ENCODE measurements around the gene ZNF436. TPM values are rescaled to one million over a fixed set of nuclear protein-coding genes. Genes with fewer than 3 reads are reported as not detected.

ZNF436 gene
- total and polyA plus RNA-seq, 2 of the 13 experiments (the other 11 are each of a cell fraction or from before 2014, with no cell fraction given) = 4.3 to 9.9 TPM

- TF ChIP-seq ZFAT (CRISPR knock-in tag; conservative IDR thresholded peaks at IDR 0.05) = no peak
- no peak for TF ChIP-seq ZBTB1 (CRISPR knock-in tag; IDR thresholded peaks at IDR 0.05; ENCODE audit: borderline replicate concordance)
- no peak for TF ChIP-seq KDM1A (CRISPR knock-in tag; IDR thresholded peaks at IDR 0.05)
- peak; percentile 31; the same call in 1 of the 2 replicates for TF ChIP-seq TFAP4 (IDR thresholded peaks at IDR 0.05; ENCODE audit: borderline replicate concordance, low read depth)
- 0 out of 2 replicates have a peak, but pooled peaks have one; percentile 29 for TF ChIP-seq ZNF34 (CRISPR knock-in tag; IDR thresholded peaks at IDR 0.05; ENCODE audit: borderline replicate concordance)
- no peak for TF ChIP-seq ZNF660 (CRISPR knock-in tag; IDR thresholded peaks at IDR 0.05; ENCODE audit: borderline replicate concordance, low read depth)
- TF ChIP-seq ZNF3 (CRISPR knock-in tag; IDR thresholded peaks at IDR 0.05) = no peak
- TF ChIP-seq ZBTB33 (CRISPR knock-in tag; IDR thresholded peaks at IDR 0.05) = peak; percentile 27; the same call in 1 of the 2 replicates
- no peak for TF ChIP-seq ZBED4 (CRISPR knock-in tag; IDR thresholded peaks at IDR 0.05; ENCODE audit: borderline replicate concordance)
- TF ChIP-seq RCOR2 (CRISPR knock-in tag; IDR thresholded peaks at IDR 0.05) = no peak
- TF ChIP-seq RBAK (CRISPR knock-in tag; IDR thresholded peaks at IDR 0.05) = no peak
- peak; percentile 85; the same call in 1 of the 2 replicates for TF ChIP-seq HOMEZ (CRISPR knock-in tag; IDR thresholded peaks at IDR 0.05; ENCODE audit: low read depth)
- TF ChIP-seq SIX4 (CRISPR knock-in tag; IDR thresholded peaks at IDR 0.05) = no peak
- no peak for TF ChIP-seq ZNF207 (IDR thresholded peaks at IDR 0.05; ENCODE audit: borderline replicate concordance)
- peak; percentile 97 for TF ChIP-seq TAF15 (IDR thresholded peaks at IDR 0.05; ENCODE audit: low read depth, low read length, poor library complexity, severe bottlenecking)
- no peak for TF ChIP-seq FOXM1 (CRISPR knock-in tag; IDR thresholded peaks at IDR 0.05)
- peak; percentile 37; the same call in 1 of the 2 replicates for TF ChIP-seq KDM3A (CRISPR knock-in tag; IDR thresholded peaks at IDR 0.05; ENCODE audit: low read depth)
- TF ChIP-seq CEBPG (CRISPR knock-in tag; IDR thresholded peaks at IDR 0.05) = peak; percentile 83
- peak; percentile 69; the same call in 1 of the 2 replicates for TF ChIP-seq HOXA3 (CRISPR knock-in tag; IDR thresholded peaks at IDR 0.05)
- TF ChIP-seq IKZF5 (CRISPR knock-in tag; IDR thresholded peaks at IDR 0.05) = peak; percentile 31; the same call in 1 of the 2 replicates
- peak; percentile 29; the same call in 1 of the 2 replicates for TF ChIP-seq NAIF1 (CRISPR knock-in tag; IDR thresholded peaks at IDR 0.05; ENCODE audit: borderline replicate concordance)
These were observed 888 bp downstream of the ZNF436 start (continued) for GRCh38 chr1:23368562-23369334.

All from HepG2 (cell line).